Progenitor cell of endocrine pancreas (in vitro differentiated cells): ENCODE results near the gene PRR16. TPM values are rescaled to one million over a fixed set of nuclear protein-coding genes. Genes with fewer than 3 reads are reported as not detected.
"Not testable (repeated sequence)": the region's sequence is repeated elsewhere in the genome, so short reads cannot be mapped to it uniquely, and the experiment has no call there.

Source experiments
- DNase-seq: peaks from one replicate; pipeline ENCODE4 v3.0.0; 2021; ENCODE audit warnings: low spot score; ENCODE audit not compliant: unreplicated experiment
- H3K27ac Mint-ChIP-seq: 2 replicates; pipeline ENCODE4 v1.8.0; 2021; ENCODE audit warnings: mild to moderate bottlenecking, moderate library complexity, mixed read lengths
- H3K27me3 Mint-ChIP-seq: 2 replicates; pipeline ENCODE4 v1.8.0; 2021; ENCODE audit warnings: mixed read lengths
- H3K36me3 Mint-ChIP-seq: 2 replicates; pipeline ENCODE4 v1.8.0; 2022; ENCODE audit warnings: mixed read lengths; ENCODE audit not compliant: insufficient read depth
- H3K4me1 Mint-ChIP-seq: 2 replicates; pipeline ENCODE4 v1.8.0; 2021; ENCODE audit warnings: low read depth, mixed read lengths
- H3K4me3 Mint-ChIP-seq: 2 replicates; pipeline ENCODE4 v1.8.0; 2021; ENCODE audit warnings: low read depth, mild to moderate bottlenecking, moderate library complexity, mixed read lengths
- H3K9me3 Mint-ChIP-seq: 2 replicates; pipeline ENCODE4 v1.8.0; 2021; ENCODE audit warnings: low read depth, mixed read lengths
- long read RNA-seq: library from polyadenylated mRNA; unstranded; transcript quantifications from one replicate; pipeline ENCODE4 v2.0.0, GENCODE V29; 2020
- total RNA-seq: library from RNA; stranded (reverse); gene quantifications from 2 replicates; pipeline ENCODE4 v1.2.1, GENCODE V29; 2021
- TF ChIP-seq, protein P1 (sequence below): fragments of 200-600 bp; sonication (generic); IDR thresholded peaks from one replicate; pipeline ENCODE4 v1.5.0; 2021; ENCODE audit warnings: antibody characterized with exemption, mild to moderate bottlenecking; ENCODE audit not compliant: unreplicated experiment

The PRR16 gene
- total RNA-seq, result 0.22 TPM in 1 of 2 replicates, not detected in the other
- long read RNA-seq, result 0 reads

DNA sequence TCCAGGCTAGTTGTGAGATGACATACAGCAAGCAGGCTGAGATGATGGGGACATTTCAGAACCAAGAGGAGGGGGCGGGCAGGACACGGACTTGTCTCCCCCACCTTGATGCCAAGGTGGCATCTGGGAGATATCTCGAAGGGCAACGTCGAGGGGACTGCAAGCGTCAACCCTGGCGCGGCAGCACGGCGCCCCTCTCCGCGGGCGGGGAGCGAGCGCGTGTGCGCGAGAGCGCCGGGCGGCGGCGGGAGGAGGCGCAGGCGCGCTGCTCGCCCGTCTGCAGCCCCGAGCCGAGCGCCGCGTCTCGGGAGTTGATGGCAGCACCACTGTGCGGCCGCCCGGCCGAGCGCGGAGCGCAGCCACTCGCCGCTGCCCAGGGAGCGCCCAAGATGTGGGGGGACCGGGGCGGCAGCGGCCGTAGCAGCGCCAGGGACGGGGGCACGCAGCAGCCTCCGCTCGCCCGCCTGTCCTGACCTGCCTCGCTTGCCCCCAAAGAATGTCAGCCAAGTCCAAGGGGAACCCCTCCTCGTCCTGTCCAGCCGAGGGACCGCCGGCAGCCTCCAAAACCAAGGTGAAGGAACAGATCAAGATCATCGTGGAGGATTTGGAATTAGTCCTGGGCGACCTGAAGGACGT, at the start of gene PRR16:
Gene PRR16, plus strand, starts transcription at position 310 of the 636 bp plus-strand sequence.
- no peaks in the 10 kb centered on the region for H3K9me3 Mint-ChIP-seq
- peaks cover 4% of the 10 kb centered on the region for H3K4me1 Mint-ChIP-seq
- H3K4me3 Mint-ChIP-seq, result peak within 1 kb of the TSS; percentile 75
- H3K27ac Mint-ChIP-seq, result peak within 1 kb of the TSS; percentile 41
- TF ChIP-seq, protein P1, sequence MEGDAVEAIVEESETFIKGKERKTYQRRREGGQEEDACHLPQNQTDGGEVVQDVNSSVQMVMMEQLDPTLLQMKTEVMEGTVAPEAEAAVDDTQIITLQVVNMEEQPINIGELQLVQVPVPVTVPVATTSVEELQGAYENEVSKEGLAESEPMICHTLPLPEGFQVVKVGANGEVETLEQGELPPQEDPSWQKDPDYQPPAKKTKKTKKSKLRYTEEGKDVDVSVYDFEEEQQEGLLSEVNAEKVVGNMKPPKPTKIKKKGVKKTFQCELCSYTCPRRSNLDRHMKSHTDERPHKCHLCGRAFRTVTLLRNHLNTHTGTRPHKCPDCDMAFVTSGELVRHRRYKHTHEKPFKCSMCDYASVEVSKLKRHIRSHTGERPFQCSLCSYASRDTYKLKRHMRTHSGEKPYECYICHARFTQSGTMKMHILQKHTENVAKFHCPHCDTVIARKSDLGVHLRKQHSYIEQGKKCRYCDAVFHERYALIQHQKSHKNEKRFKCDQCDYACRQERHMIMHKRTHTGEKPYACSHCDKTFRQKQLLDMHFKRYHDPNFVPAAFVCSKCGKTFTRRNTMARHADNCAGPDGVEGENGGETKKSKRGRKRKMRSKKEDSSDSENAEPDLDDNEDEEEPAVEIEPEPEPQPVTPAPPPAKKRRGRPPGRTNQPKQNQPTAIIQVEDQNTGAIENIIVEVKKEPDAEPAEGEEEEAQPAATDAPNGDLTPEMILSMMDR, result peak; percentile 45
- peaks cover 70% of the 10 kb centered on the region for H3K27me3 Mint-ChIP-seq
- DNase-seq, result peak; percentile 51
- no peaks in the 10 kb centered on the region for H3K36me3 Mint-ChIP-seq

DNA sequence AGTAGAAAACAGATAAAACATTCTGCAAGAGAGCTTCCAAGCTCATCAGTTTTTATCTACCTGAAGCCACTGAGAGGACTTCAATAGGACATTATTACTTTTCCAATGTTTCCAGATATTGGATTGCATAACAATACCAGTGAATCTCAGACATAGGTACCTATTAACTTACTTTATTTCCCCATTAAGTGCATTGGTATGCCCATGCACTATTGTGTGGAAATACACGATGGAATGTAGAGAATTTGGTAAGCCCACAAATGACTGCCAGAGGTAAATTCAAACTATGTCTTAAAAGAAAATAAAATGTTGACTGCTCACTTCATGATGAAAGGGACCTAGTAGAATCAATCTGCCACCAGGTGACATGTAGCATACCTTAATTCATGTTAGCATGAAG, 48.1 kb upstream of the PRR16 start:
- no peaks in the 10 kb centered on the region for H3K36me3 Mint-ChIP-seq
- H3K27me3 Mint-ChIP-seq, result no peaks in the 10 kb centered on the region
- no peak overlapping the region for H3K27ac Mint-ChIP-seq
- no peaks in the 10 kb centered on the region for H3K4me1 Mint-ChIP-seq
- DNase-seq, result no peak
- TF ChIP-seq, protein P1, result no peak
- no peaks in the 10 kb centered on the region for H3K9me3 Mint-ChIP-seq
- no peak overlapping the region for H3K4me3 Mint-ChIP-seq

DNA sequence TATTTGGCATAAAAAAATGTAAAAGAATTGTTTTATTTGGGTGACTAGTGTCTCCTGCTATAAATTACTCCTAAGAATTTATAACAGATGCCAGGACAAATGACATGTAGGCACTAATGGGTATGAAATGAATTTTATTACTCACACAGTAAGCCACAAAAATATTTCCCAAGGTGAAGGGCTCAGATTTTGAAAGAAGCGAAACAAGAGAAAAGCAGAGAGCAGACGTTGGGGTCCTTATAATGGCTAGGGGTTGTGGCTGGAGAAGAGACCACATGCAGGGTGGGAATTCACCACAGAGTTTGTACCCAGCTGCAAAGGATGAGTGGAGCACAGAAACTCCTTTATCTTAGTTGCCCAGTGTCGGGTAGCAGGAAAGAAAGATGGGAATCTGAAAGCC, 45.0 kb upstream of the PRR16 start:
- H3K27me3 Mint-ChIP-seq, result no peaks in the 10 kb centered on the region
- H3K9me3 Mint-ChIP-seq, result peaks cover 1% of the 10 kb centered on the region
- TF ChIP-seq, protein P1, result no peak

GRCh38 chr5:120426633-120427275, 37.3 kb upstream of the PRR16 start:
- not testable (repeated sequence) for H3K27me3 Mint-ChIP-seq, DNase-seq, H3K4me3 Mint-ChIP-seq, H3K36me3 Mint-ChIP-seq, H3K27ac Mint-ChIP-seq, H3K4me1 Mint-ChIP-seq
- peaks cover 43% of the 10 kb centered on the region for H3K9me3 Mint-ChIP-seq

More for the DNA sequence above, 45.0 kb upstream of the PRR16 start:
- Mint-ChIP-seq H3K36me3 (no peaks in the 10 kb centered on the region), H3K27ac (no peak overlapping the region), H3K4me3 (no peak overlapping the region), H3K4me1 (no peaks in the 10 kb centered on the region)
- DNase-seq, result no peak

DNA sequence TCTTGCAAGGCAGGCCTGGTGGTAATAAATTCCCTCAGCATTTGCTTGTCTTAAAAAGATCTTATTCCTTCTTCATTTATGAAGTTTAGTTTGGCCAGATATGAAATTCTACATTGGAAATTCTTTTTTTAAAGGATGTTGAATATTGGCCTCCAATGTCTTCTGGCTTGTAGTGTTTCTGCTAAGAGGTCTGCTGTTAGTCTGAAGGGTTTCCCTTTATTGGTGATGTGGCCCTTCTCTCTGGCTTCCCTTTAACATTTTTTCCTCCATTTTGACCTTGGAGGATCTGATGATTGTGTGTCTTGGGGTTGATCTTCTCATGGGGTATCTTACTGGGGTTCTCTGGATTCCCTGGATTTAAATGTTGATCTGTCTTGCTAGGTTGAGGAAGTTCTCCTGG, 33.5 kb upstream of the PRR16 start:
- H3K27me3 Mint-ChIP-seq, result no peaks in the 10 kb centered on the region
- no peaks in the 10 kb centered on the region for H3K4me1 Mint-ChIP-seq
- H3K9me3 Mint-ChIP-seq, result peaks cover 37% of the 10 kb centered on the region
- no peaks in the 10 kb centered on the region for H3K36me3 Mint-ChIP-seq
- no peak for DNase-seq
- H3K4me3 Mint-ChIP-seq, result no peak overlapping the region
- H3K27ac Mint-ChIP-seq, result no peak overlapping the region
- TF ChIP-seq, protein P1, result no peak

DNA sequence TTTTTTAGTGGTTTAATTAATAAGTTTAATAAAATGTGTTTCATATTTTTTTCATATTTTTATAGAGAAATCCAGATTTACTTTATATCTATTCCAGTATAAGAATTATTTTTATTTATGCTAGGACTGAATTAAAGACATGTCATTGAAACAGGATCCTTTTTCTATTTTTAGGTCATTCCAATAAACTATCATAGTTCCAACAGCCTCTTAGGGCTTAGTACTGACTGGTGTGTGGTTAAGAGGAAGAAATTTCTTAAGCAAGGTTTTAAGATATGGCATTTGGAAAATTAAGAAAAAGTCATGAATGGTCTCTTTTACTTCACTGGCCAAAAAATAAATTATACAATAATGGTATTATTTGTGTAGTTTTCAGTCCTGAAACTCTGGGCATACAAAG, 31.2 kb upstream of the PRR16 start:
- Mint-ChIP-seq H3K4me3 (no peak overlapping the region), H3K36me3 (no peaks in the 10 kb centered on the region), H3K27ac (no peak overlapping the region), H3K27me3 (no peaks in the 10 kb centered on the region), H3K9me3 (peaks cover 29% of the 10 kb centered on the region), H3K4me1 (no peaks in the 10 kb centered on the region)
- TF ChIP-seq, protein P1, result no peak
- DNase-seq, result no peak
